Mucosa of rectum (tissue), 2 donors: ENCODE measurements around the gene HACD4.

Experiments
- H3K27ac ChIP-seq, 2 donors: one replicate each; pipeline ENCODE4 v1.7.0; 2013; ENCODE audit warnings: inconsistent platforms in 2 of 2, low read depth in 2 of 2, low read length in 2 of 2
- H3K27me3 ChIP-seq, 2 donors: one replicate each; pipeline ENCODE4 v1.7.0; 2013; ENCODE audit warnings: low read length in 2 of 2; ENCODE audit not compliant: control insufficient read depth in 2 of 2, insufficient read depth in 2 of 2
- H3K36me3 ChIP-seq, 2 donors: one replicate each; pipeline ENCODE4 v1.7.0; 2013; ENCODE audit warnings: low read length in 2 of 2; ENCODE audit not compliant: control insufficient read depth in 2 of 2, insufficient read depth in 2 of 2
- H3K4me1 ChIP-seq, 2 donors: one replicate each; pipeline ENCODE4 v1.7.0; 2013; ENCODE audit warnings: low read length in 2 of 2, mild to moderate bottlenecking in 1 of 2; ENCODE audit not compliant: control insufficient read depth in 2 of 2, insufficient read depth in 2 of 2
- H3K4me3 ChIP-seq, 2 donors: one replicate each; pipeline ENCODE4 v1.7.0; 2013; ENCODE audit warnings: low read length in 2 of 2
- H3K9ac ChIP-seq, 2 donors: one replicate each; pipeline ENCODE4 v1.7.0; 2013; ENCODE audit warnings: low read length in 2 of 2, low read depth in 1 of 2, mild to moderate bottlenecking in 1 of 2
- H3K9me3 ChIP-seq, 2 donors: one replicate each; pipeline ENCODE4 v1.7.0; 2013; ENCODE audit warnings: low read length in 2 of 2; ENCODE audit not compliant: control insufficient read depth in 2 of 2
- donor health status: healthy.
- donor health status: Normal muscosa, but diverticular disease.

The HACD4 gene, protein sequence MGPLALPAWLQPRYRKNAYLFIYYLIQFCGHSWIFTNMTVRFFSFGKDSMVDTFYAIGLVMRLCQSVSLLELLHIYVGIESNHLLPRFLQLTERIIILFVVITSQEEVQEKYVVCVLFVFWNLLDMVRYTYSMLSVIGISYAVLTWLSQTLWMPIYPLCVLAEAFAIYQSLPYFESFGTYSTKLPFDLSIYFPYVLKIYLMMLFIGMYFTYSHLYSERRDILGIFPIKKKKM

DNA sequence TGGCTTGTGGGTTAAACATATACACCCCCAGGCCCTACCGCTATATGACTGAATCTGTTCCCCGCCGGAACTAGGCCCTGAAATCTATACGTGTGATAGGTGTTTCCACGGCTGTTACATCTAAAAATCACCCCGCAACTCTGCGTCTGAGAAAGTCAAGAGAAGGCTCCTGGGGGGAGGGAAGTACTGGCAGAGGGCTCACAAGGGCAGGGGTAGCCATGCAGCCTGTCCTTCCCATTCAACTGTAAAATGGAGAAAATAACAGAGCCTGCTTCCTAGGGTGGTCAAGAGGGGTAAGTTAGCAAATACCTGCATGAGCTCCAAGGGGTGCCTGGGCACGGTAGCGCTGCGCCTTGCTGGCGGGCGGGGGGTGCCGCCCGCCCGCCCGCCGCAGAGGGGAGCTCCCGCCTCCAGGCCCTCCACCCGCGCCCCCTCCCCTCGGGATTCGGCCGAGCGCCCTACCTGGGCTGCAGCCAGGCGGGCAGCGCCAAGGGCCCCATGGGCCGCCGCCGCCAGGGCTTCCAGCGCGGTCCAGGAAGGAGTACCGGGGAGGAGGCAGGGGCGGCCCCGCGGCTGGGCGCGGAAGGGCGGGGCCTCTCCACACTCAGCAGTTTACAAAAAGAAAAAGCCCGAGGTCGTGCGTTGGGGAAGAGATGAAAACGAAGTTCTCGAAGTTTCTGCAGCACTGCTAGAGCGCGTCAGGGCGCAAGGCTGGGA, at the start of gene HACD4:
TSS of gene HACD4 (minus strand) at position 550 of the 717 bp plus-strand sequence. CDS start at position 500, 50 bp downstream.
- peaks cover 0 to 2% of the 10 kb centered on the region in 2 donors for H3K4me1 ChIP-seq
- H3K4me3 ChIP-seq, result peak within 1 kb of the TSS; percentile 60 to 76
- H3K9ac ChIP-seq, result peak within 1 kb of the TSS; percentile 44 to 48
- no peaks in the 10 kb centered on the region for H3K36me3 ChIP-seq
- no peaks in the 10 kb centered on the region for H3K9me3 ChIP-seq
- H3K27ac ChIP-seq, result peak within 1 kb of the TSS; percentile 72 to 81
- no peaks in the 10 kb centered on the region for H3K27me3 ChIP-seq

DNA sequence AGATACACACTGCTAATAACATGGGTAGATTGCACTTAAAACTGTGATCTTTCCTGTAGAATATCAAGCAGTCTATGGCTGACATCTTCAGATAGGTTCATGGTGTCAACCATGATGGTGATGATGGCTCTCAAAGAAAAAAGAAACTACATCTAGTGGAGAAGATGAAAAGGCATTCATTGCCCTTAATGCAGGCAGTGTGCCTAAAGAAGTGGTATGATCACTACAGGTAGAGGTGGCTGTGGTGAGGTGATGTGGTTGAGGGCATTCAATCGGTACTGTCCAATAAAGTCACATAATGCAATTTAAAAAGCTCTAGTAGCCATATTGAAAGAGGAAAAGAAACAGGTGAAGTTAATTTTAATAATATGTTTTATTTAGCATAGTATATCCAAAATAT, 49.4 kb upstream of the HACD4 start:
- H3K27ac ChIP-seq, result no peak overlapping the region

DNA sequence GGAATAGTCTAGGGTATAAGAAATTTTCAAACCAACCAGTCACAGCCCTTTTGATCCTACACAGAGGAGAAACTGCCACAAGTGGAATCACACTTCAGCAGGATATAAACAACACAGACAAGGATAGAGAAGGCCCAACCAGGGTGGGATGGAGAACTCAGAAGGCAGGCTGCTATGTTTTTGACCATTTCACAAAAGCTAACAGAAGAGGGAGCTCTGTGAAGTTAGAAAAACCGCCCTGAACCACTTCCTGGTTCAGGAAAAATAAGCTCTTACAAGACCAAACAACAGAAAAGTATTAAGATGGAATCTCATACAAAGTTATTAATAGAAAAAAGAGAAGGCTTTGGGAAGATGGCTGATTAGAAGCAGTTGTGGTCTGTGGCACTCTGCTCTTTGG, 47.3 kb upstream of the HACD4 start:
- Histone ChIP-seq H3K36me3 (no peaks in the 10 kb centered on the region), H3K4me1 (no peaks in the 10 kb centered on the region), H3K27me3 (no peaks in the 10 kb centered on the region), H3K27ac (no peak overlapping the region), H3K4me3 (no peak overlapping the region), H3K9me3 (no peaks in the 10 kb centered on the region), H3K9ac (no peak overlapping the region)

More for the DNA sequence above, 49.4 kb upstream of the HACD4 start:
- Histone ChIP-seq H3K4me1 (no peaks in the 10 kb centered on the region), H3K27me3 (no peaks in the 10 kb centered on the region), H3K9ac (no peak overlapping the region), H3K4me3 (no peak overlapping the region), H3K36me3 (no peaks in the 10 kb centered on the region), H3K9me3 (no peaks in the 10 kb centered on the region)

DNA sequence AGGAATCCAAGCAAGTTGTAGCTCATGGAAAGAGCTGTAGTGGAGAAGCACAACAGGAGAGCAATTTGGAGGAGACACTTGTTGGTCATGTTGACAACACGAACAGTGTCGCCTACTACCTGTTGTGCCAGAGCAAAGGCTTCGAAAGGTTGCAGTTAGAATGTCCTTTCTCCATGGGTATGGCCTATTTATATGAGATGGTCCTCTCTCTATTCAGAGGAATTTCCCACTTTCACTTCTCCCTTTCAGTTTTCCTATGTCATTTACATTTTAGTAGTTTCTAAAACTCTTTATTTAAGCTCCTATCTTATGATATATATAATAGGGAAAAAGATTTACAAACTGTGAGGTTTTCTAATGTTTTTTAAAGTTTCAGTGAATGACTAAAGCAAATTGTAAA, 46.3 kb upstream of the HACD4 start, which contains the start of gene IFNB1:
TSS of gene IFNB1 (minus strand) at position 162 of the 400 bp plus-strand sequence. CDS start at position 89, 73 bp downstream.
- Histone ChIP-seq H3K4me1 (no peaks in the 10 kb centered on the region), H3K27ac (no peak within 1 kb of the TSS), H3K4me3 (no peak within 1 kb of the TSS), H3K9ac (no peak within 1 kb of the TSS), H3K36me3 (no peaks in the 10 kb centered on the region), H3K27me3 (no peaks in the 10 kb centered on the region), H3K9me3 (no peaks in the 10 kb centered on the region)

DNA sequence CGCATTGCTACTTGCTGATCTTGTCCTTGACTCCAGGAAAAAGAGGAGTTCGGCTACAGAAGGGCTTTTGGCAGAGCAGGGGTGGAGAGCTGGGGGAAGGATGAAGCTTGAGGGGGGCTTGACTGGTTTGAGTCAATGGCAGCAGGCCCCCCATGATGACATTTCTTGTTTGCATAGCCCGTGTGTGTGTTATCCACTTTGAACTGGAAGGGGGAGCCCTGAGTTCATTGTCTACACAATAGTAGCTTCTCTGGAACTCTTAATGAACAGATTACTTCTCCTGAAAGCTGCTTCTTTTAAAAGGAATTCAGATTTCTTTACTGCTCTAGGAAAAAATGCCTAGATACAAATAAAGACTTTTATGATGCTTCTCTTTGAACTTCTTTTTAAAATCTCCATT, 44.0 kb upstream of the HACD4 start:
- Histone ChIP-seq H3K9ac (no peak overlapping the region), H3K36me3 (no peaks in the 10 kb centered on the region), H3K4me3 (no peak overlapping the region), H3K4me1 (no peaks in the 10 kb centered on the region), H3K27me3 (no peaks in the 10 kb centered on the region), H3K27ac (no peak overlapping the region), H3K9me3 (no peaks in the 10 kb centered on the region)

DNA sequence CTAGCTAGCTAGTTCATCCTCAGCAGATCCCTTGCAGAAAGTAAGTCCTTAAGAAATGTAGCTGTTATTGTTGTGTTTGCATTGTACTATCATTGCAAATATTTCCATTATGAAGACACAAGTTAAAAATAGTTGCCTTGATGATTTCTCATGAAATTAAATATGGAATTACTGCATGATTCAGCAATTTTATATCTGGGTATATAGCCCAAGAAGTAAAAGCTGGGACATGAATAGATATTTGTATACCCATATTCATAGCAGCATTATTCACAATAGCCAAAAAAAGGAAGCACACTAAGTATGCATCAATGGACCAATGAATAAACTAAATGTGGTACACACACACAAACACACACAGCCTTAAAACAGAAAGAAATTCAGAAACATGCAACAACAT, 39.5 kb upstream of the HACD4 start:
- H3K9me3 ChIP-seq, result no peaks in the 10 kb centered on the region
- no peaks in the 10 kb centered on the region for H3K36me3 ChIP-seq
- no peak overlapping the region for H3K27ac ChIP-seq
- H3K4me3 ChIP-seq, result no peak overlapping the region
- no peak overlapping the region for H3K9ac ChIP-seq
- no peaks in the 10 kb centered on the region for H3K4me1 ChIP-seq
- H3K27me3 ChIP-seq, result no peaks in the 10 kb centered on the region

DNA sequence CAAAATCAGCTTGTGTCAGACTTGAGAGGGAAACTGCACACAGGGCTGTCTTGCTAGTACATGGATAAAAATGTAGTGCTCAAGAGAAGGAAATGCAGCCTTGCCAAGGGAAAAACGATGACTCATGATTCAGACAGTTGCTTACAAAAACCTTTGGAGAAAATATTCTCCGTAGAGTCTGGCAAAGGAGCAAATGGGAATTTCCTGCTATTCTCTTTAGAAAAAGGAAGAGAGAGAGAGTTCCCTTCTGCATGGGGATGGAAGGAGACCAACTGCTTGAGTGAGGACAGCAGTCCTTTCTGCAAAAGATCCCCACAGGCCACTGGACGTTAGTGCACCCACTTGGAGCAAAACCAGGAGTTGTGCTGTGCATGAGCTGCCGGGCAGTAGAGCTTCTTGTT, 38.7 kb upstream of the HACD4 start:
- Histone ChIP-seq H3K4me3 (no peak overlapping the region), H3K27ac (no peak overlapping the region), H3K9ac (no peak overlapping the region), H3K36me3 (no peaks in the 10 kb centered on the region), H3K9me3 (no peaks in the 10 kb centered on the region), H3K27me3 (no peaks in the 10 kb centered on the region), H3K4me1 (no peaks in the 10 kb centered on the region)

DNA sequence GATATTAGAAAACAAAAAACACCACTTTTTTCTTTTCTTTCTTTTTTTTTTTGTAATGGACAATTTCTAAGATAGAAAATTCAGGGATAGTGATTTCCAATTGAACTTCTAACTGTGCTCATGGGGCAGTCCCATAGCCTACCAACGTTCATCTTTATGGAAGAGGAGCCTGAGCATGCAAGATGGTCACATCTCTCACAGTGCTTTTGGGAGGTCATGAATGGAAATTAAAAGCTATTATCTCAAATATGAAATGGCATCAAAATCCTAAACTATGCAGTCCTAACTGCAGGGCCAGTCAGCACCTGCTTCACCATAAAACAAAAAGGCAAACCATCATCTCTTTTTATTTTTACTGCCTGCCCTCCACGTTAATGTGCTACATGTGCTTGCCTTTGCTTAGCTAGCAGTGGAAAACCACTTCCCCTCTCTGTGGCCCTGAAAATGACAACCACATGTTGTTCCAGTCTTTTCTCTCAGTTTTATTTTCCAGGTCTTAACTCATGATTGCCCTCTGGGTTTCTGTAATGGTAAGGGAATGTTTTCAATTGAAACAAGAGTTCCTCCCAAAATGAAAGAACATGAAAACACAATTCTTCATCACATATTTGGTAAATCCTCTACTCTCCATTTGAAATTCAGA, 29.6 kb upstream of the HACD4 start:
- Histone ChIP-seq H3K27ac (no peak overlapping the region), H3K36me3 (no peaks in the 10 kb centered on the region), H3K4me3 (no peak overlapping the region), H3K27me3 (no peaks in the 10 kb centered on the region), H3K4me1 (no peaks in the 10 kb centered on the region), H3K9ac (no peak overlapping the region), H3K9me3 (no peaks in the 10 kb centered on the region)

DNA sequence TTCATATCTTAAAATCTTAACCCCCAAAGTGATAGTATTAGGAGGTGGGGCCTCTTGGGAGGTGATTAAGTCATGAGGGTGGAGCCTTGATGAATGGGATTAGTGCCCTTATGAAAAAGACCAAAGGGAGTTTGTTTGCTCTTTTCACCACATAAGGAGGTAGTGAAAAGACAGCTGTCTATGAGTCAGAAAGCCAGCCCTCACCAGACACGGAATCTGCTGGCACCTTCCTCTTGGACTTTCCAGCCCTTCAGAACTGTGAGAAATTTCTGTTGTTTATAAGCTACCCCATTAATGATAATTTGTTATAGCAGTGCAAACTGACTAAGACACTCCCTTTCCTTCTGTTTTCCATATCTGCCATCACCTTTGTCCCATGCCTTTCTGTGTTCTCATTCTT, 25.5 kb upstream of the HACD4 start:
- Histone ChIP-seq H3K4me1 (no peaks in the 10 kb centered on the region), H3K4me3 (no peak overlapping the region), H3K36me3 (no peaks in the 10 kb centered on the region), H3K27me3 (no peaks in the 10 kb centered on the region), H3K9ac (no peak overlapping the region), H3K9me3 (no peaks in the 10 kb centered on the region), H3K27ac (no peak overlapping the region)

DNA sequence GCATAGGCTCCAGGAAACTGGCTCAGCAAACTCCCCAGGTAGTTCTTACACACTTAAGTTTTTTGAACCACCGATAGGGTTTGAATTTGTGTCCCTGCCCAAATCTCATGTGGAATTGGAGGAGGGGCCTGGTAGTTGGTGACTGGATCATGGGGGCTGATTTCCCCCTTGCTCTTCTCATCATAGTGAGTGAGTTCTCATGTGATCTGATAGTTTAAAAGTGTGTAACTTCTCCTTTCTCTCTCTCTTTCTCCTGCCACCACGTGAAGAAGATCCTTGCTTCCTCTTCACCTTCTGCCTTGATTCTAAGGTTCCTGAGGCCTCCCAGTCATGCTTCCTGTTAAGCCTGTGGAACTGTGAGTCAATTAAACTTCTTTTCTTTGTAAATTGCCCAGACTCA, 22.4 kb upstream of the HACD4 start:
- Histone ChIP-seq H3K4me3 (no peak overlapping the region), H3K9me3 (no peaks in the 10 kb centered on the region), H3K36me3 (no peaks in the 10 kb centered on the region), H3K4me1 (no peaks in the 10 kb centered on the region), H3K27me3 (no peaks in the 10 kb centered on the region), H3K27ac (no peak overlapping the region), H3K9ac (no peak overlapping the region)
